ENCODE data around the gene TCAP.

- TF ChIP-seq POLR2A (IDR thresholded peaks at IDR 0.05) (no peak), CTCF (IDR thresholded peaks at IDR 0.05) (no peak)
These were observed 18.3 kb downstream of the TCAP start for GRCh38 chr17:39683295-39683939.
